Heart right ventricle (tissue), 16 donors: Measurements from ENCODE around the gene PARD3. TPM values are rescaled to one million over a fixed set of nuclear protein-coding genes. Genes with fewer than 3 reads are reported as not detected.

Source experiments
- ATAC-seq, 8 donors: fragments of 200-7000 bp; cut with Tn5 transposase; one replicate each; pipeline ENCODE4 v1.9.1; 2020; ENCODE audit warnings: mild to moderate bottlenecking in 8 of 8, moderate library complexity in 8 of 8, moderate number of reproducible peaks in 1 of 8
- DNase-seq, 2 donors: peaks; one replicate each; pipeline ENCODE4 v3.0.0-alpha.2; 2020
- H3K27ac ChIP-seq, 10 donors: fragments of 200-600 bp; sonication (generic) in 2 of 10; one replicate each; pipeline versions ENCODE4 v1.5.0 to v1.8.0; 2020 to 2022; ENCODE audit warnings: mild to moderate bottlenecking in 3 of 10
- H3K27me3 ChIP-seq, 7 donors: fragments of 200-600 bp; one replicate each; pipeline ENCODE4 v1.8.0; 2021 to 2022; ENCODE audit warnings: mild to moderate bottlenecking in 2 of 7
- H3K36me3 ChIP-seq, 9 donors: fragments of 200-600 bp; sonication (generic) in 1 of 9; one replicate each; pipeline versions ENCODE4 v1.5.0 to v1.8.0; 2020 to 2022; ENCODE audit warnings: mild to moderate bottlenecking in 2 of 9
- H3K4me1 ChIP-seq, 9 donors: fragments of 200-600 bp; sonication (generic) in 1 of 9; one replicate each; pipeline versions ENCODE4 v1.5.0 to v1.8.0; 2020 to 2022; ENCODE audit warnings: mild to moderate bottlenecking in 4 of 9
- H3K4me3 ChIP-seq, 10 donors: fragments of 200-600 bp; sonication (generic) in 2 of 10; one replicate each; pipeline versions ENCODE4 v1.5.0 to v1.8.0; 2020 to 2022; ENCODE audit warnings: mild to moderate bottlenecking in 7 of 10, moderate library complexity in 2 of 10
- H3K9me3 ChIP-seq, 11 donors: fragments of 200-600 bp in 10 of 11; sonication (generic) in 2 of 11; one replicate each; pipeline versions ENCODE4 v1.5.0 to v1.8.0; 2013 to 2022; ENCODE audit warnings: mild to moderate bottlenecking in 2 of 11, control low read depth in 1 of 11, moderate library complexity in 1 of 11
- CTCF ChIP-seq, 9 donors: fragments of 200-600 bp; sonication (generic) in 2 of 9; IDR thresholded peaks; one replicate each; pipeline versions ENCODE4 v1.5.0 to v1.8.0; 2021 to 2022; ENCODE audit warnings: antibody characterized with exemption in 9 of 9, mild to moderate bottlenecking in 5 of 9, moderate library complexity in 1 of 9
- WGBS, 2 donors: extraction: QIAGEN DNeasy Blood & Tissue Kit; methylation state at CpG; one replicate each; pipeline ENCODE4 v1.1.7; 2013; ENCODE audit warnings: inconsistent platforms in 1 of 2; 5-methylcytosine and 5-hydroxymethylcytosine counted together
- intact Hi-C, 10 donors: fragments of 100-400 bp; cut with DNase I; formaldehyde crosslinking; loops; one replicate each; pipeline versions ENCODE4 v1.11.1 to v1.14.2; 2022
- polyA plus RNA-seq, 2 donors: library from polyadenylated mRNA; stranded (reverse); fragments of 200-250 nt; gene quantifications; one replicate each; pipeline ENCODE4 v1.2.3, GENCODE V29; 2013
- total RNA-seq, 10 donors: library from RNA; stranded (reverse); fragmentation: NEBNext Ultra II Directional in 3 of 10; extraction: Animal tissue kit (Norgen Biotek cat#: 25700) in 3 of 10; gene quantifications; one replicate each; pipeline versions ENCODE4 v1.2.1 to v1.2.4, GENCODE V29; 2021 to 2023
- donor health status: Arrhythmogenic right ventricular cardiomyopathy.
- donor health status: ischemic (EF 13 %, LVEDD 7.1; RV severe dilation, severe dysfunction).
- donor health status: healthy with polysubstance abuse.
- donor health status: DM: no; HTN: yes; CAD: no.
- donor health status: DM: no; HTN: no; CAD: no.
- donor health status: ischemic (EF 25% LVEDD 6.9; RV normal size, moderate dysfunction).
- donor health status: ischemic (EF 25% LVEDD 5.7; RV mildly dilated, moderate dysfunction).
- donor health status: healthy.
- donor health status: DM: yes; HTN: yes; CAD: no.
- donor health status: Ischemic cardiomyopathy.
- donor health status: ischemic (EF 35%, LVEDD 5.7; RV mildly dilated, moderate dysfunction).
- donor health status: nonischemic (EF 11% LVEDD 7.7; RV severe dilation, severe dysfunction).
- donor health status: DM: yes; HTN: yes; CAD: no.
- donor health status: PGD.
- donor health status: ischemic (EF 29% LVEDD 5.4; RV normal size, mild dysfunction).
- donor health status: nonischemic (EF 23%, LVEDD 6.1; RV moderate dilation, normal function).

PARD3 gene
- total and polyA plus RNA-seq, 12 donors: 19.7 to 41.8 (median 34.2) TPM

GRCh38 chr10:34802692-34803091 is 12.4 kb downstream of the PARD3 start:
- no peak for TF ChIP-seq CTCF (IDR thresholded peaks at IDR 0.05)
- Histone ChIP-seq H3K4me1 (peaks cover 0 to 23% (median 15%) of the 10 kb centered on the region in 9 donors), H3K27ac (no peak overlapping the region), H3K9me3 (no peaks in the 10 kb centered on the region), H3K4me3 (no peak overlapping the region), H3K27me3 (no peaks in the 10 kb centered on the region), H3K36me3 (no peaks in the 10 kb centered on the region)
- intact Hi-C loops: no loop called here
- ATAC-seq: no peak
- DNase-seq: no peak
- WGBS, 2 donors: 75 to 77% methylated on average over 5 of the region's 5 CpGs

- H3K27me3 ChIP-seq: no peaks in the 10 kb centered on the region
- no peak overlapping the region for H3K27ac ChIP-seq
- no peaks in the 10 kb centered on the region for H3K36me3 ChIP-seq
- peaks cover 0 to 23% (median 15%) of the 10 kb centered on the region in 9 donors for H3K4me1 ChIP-seq
- WGBS, 2 donors: 39 to 43% methylated on average over 7 of the region's 7 CpGs
- ATAC-seq: peak in 3 of 8 donors; percentile 37 to 81 (median 38)
- no peak for TF ChIP-seq CTCF (IDR thresholded peaks at IDR 0.05)
- H3K9me3 ChIP-seq: no peaks in the 10 kb centered on the region
- intact Hi-C loops: no loop called here
- DNase-seq: no peak
- H3K4me3 ChIP-seq: peak overlapping the region in 1 of 10 donors; percentile 1
These were observed 13.9 kb downstream of the PARD3 start for GRCh38 chr10:34801097-34801733.

GRCh38 chr10:34800624-34801023 is 14.5 kb downstream of the PARD3 start:
- 45 to 48% methylated on average over 5 of the region's 5 CpGs for WGBS, 2 donors
- no peak overlapping the region for H3K4me3 ChIP-seq
- H3K27ac ChIP-seq: no peak overlapping the region

GRCh38 chr10:34798654-34799053 is 16.4 kb downstream of the PARD3 start:
- Histone ChIP-seq H3K27ac (no peak overlapping the region), H3K36me3 (no peaks in the 10 kb centered on the region), H3K9me3 (no peaks in the 10 kb centered on the region), H3K4me3 (no peak overlapping the region), H3K4me1 (peaks cover 0 to 24% (median 15%) of the 10 kb centered on the region in 9 donors), H3K27me3 (no peaks in the 10 kb centered on the region)
- TF ChIP-seq CTCF (IDR thresholded peaks at IDR 0.05): no peak
- ATAC-seq (peak in 1 of 8 donors; percentile 24), DNase-seq (no peak)
- 91 to 98% methylated on average over 4 of the region's 4 CpGs for WGBS, 2 donors
- intact Hi-C loops: no loop called here

More at GRCh38 chr10:34800624-34801023, 14.5 kb downstream of the PARD3 start:
- Histone ChIP-seq H3K36me3 (no peaks in the 10 kb centered on the region), H3K9me3 (no peaks in the 10 kb centered on the region), H3K4me1 (peaks cover 0 to 23% (median 15%) of the 10 kb centered on the region in 9 donors), H3K27me3 (no peaks in the 10 kb centered on the region)
- no peak for TF ChIP-seq CTCF (IDR thresholded peaks at IDR 0.05)
- no peak for DNase-seq
- no peak for ATAC-seq
- intact Hi-C loops: no loop called here
